Activated naive CD8-positive, alpha-beta T cell treated with anti-CD3 and anti-CD28 coated beads, Interleukin-2, amount 10 ng/mL, durations not matched to agents 7 days and 5 days (primary cell): ENCODE results near the gene TNFAIP1. TPM values are rescaled to one million over a fixed set of nuclear protein-coding genes. Genes with fewer than 3 reads are reported as not detected.

ENCODE experiments used
- ATAC-seq: fragments of 150-1000 bp; cut with Tn5 transposase; one replicate; pipeline ENCODE4 v1.10.0; 2021; ENCODE audit warnings: low read depth, moderate library complexity
- POLR2A ChIA-PET: fragments of 350-600 bp; sonication (Branson Sonifier 250); formaldehyde crosslinking; loops from one replicate; lab custom pipeline; 2021; ENCODE audit warnings: antibody characterized with exemption; lab: Charles Lee
- DNase-seq: peaks from one replicate; pipeline ENCODE4 v3.0.0; 2021
- H3K27ac Mint-ChIP-seq: one replicate; pipeline ENCODE4 v1.8.0; 2022; ENCODE audit warnings: mild to moderate bottlenecking, mixed read lengths
- H3K27me3 Mint-ChIP-seq: one replicate; pipeline ENCODE4 v1.8.0; 2022; ENCODE audit warnings: mild to moderate bottlenecking, moderate library complexity, mixed read lengths
- H3K36me3 Mint-ChIP-seq: one replicate; pipeline ENCODE4 v1.8.0; 2021; ENCODE audit warnings: mild to moderate bottlenecking, mixed read lengths
- H3K4me1 Mint-ChIP-seq: one replicate; pipeline ENCODE4 v1.8.0; 2021; ENCODE audit warnings: mixed read lengths
- H3K4me3 Mint-ChIP-seq: one replicate; pipeline ENCODE4 v1.8.0; 2022; ENCODE audit warnings: mild to moderate bottlenecking, moderate library complexity, mixed read lengths
- H3K9me3 Mint-ChIP-seq: one replicate; pipeline ENCODE4 v1.8.0; 2021; ENCODE audit warnings: mixed read lengths
- total RNA-seq, 2 experiments: library from RNA; stranded (reverse); gene quantifications; one replicate each; pipeline ENCODE4 v1.2.3, GENCODE V29; 2021

TNFAIP1 gene
- total RNA-seq, 2 experiments from 2014 or later = 18.7 to 20.3 TPM

- Mint-ChIP-seq H3K9me3 (no peaks in the 10 kb centered on the region), H3K27me3 (peaks cover 2% of the 10 kb centered on the region), H3K4me3 (peak overlapping the region; percentile 84), H3K4me1 (peaks cover 30% of the 10 kb centered on the region), H3K27ac (peak overlapping the region; percentile 12), H3K36me3 (peaks cover 3% of the 10 kb centered on the region)
- DNase-seq = no peak
- POLR2A ChIA-PET = interaction anchor here (1.8 to 3.6 kb wide), 3 partner anchors 18 to 276 kb away, joined by 5 to 24 read pairs (median 19); partner anchors contain the start of genes IFT20, POLDIP2 and TNFAIP1
- ATAC-seq = no peak
Measured at GRCh38 chr17:28317099-28317965, 18.2 kb upstream of the TNFAIP1 start.

- POLR2A ChIA-PET = interaction anchor here (0.7 to 3.6 kb wide), 5 partner anchors 14 to 277 kb away, joined by 3 to 24 read pairs (median 5); partner anchors contain the start of genes IFT20, POLDIP2 and TNFAIP1
- no peak for DNase-seq
- Mint-ChIP-seq H3K36me3 (peaks cover 3% of the 10 kb centered on the region), H3K4me3 (peak overlapping the region; percentile 84), H3K27ac (peak overlapping the region; percentile 86), H3K4me1 (peaks cover 32% of the 10 kb centered on the region), H3K27me3 (no peaks in the 10 kb centered on the region), H3K9me3 (no peaks in the 10 kb centered on the region)
- no peak for ATAC-seq
Measured at GRCh38 chr17:28317966-28318758, 17.4 kb upstream of the TNFAIP1 start.

GRCh38 chr17:28318759-28319597 lies 16.6 kb upstream of the TNFAIP1 start, which contains the start of gene TMEM97:
Gene TMEM97 (plus strand): TSS chr17:28319200. CDS start chr17:28319240, 40 bp downstream.
- DNase-seq (peak; percentile 95), ATAC-seq (peak; percentile 99)
- Mint-ChIP-seq H3K9me3 (no peaks in the 10 kb centered on the region), H3K36me3 (peaks cover 3% of the 10 kb centered on the region), H3K4me1 (peaks cover 32% of the 10 kb centered on the region), H3K27ac (peak within 1 kb of the TSS; percentile 86), H3K4me3 (peak within 1 kb of the TSS; percentile 84), H3K27me3 (no peaks in the 10 kb centered on the region)
- POLR2A ChIA-PET = interaction anchor here (0.7 to 3.6 kb wide), 4 partner anchors 14 to 278 kb away, joined by 3 to 24 read pairs (median 12); partner anchors contain the start of genes IFT20, POLDIP2 and TNFAIP1

- POLR2A ChIA-PET = interaction anchor here (3.3 to 3.6 kb wide), 2 partner anchors 16 to 38 kb away, joined by 19 to 24 read pairs; partner anchors contain the start of genes IFT20, POLDIP2 and TNFAIP1
- Mint-ChIP-seq H3K4me3 (peak overlapping the region; percentile 84), H3K27ac (peak overlapping the region; percentile 86), H3K27me3 (no peaks in the 10 kb centered on the region), H3K4me1 (peaks cover 32% of the 10 kb centered on the region), H3K36me3 (peaks cover 3% of the 10 kb centered on the region), H3K9me3 (no peaks in the 10 kb centered on the region)
- ATAC-seq (no peak), DNase-seq (no peak)
Measured at GRCh38 chr17:28319598-28319935, 16.0 kb upstream of the TNFAIP1 start.

- peaks cover 32% of the 10 kb centered on the region for H3K4me1 Mint-ChIP-seq
- no peaks in the 10 kb centered on the region for H3K27me3 Mint-ChIP-seq
- H3K27ac Mint-ChIP-seq = peak overlapping the region; percentile 47
- DNase-seq (no peak), ATAC-seq (no peak)
- POLR2A ChIA-PET = interaction anchor here (1.5 to 3.6 kb wide), 3 partner anchors 11 to 37 kb away, joined by 3 to 24 read pairs (median 19); partner anchors contain the start of genes IFT20, POLDIP2 and TNFAIP1
- H3K4me3 Mint-ChIP-seq = peak overlapping the region; percentile 84
- no peaks in the 10 kb centered on the region for H3K9me3 Mint-ChIP-seq
- peaks cover 3% of the 10 kb centered on the region for H3K36me3 Mint-ChIP-seq
Measured at GRCh38 chr17:28320215-28321061, 15.1 kb upstream of the TNFAIP1 start.

- H3K27ac Mint-ChIP-seq = no peak overlapping the region
- no peak for DNase-seq
- no peak overlapping the region for H3K4me3 Mint-ChIP-seq
- peaks cover 19% of the 10 kb centered on the region for H3K4me1 Mint-ChIP-seq
- POLR2A ChIA-PET = no interaction called here
- H3K36me3 Mint-ChIP-seq = peaks cover 4% of the 10 kb centered on the region
- ATAC-seq = no peak
- H3K9me3 Mint-ChIP-seq = no peaks in the 10 kb centered on the region
- H3K27me3 Mint-ChIP-seq = no peaks in the 10 kb centered on the region
Measured at GRCh38 chr17:28324267-28324745, 11.3 kb upstream of the TNFAIP1 start.

GRCh38 chr17:28324781-28325180 lies 10.8 kb upstream of the TNFAIP1 start:
- Mint-ChIP-seq H3K4me1 (peaks cover 19% of the 10 kb centered on the region), H3K27me3 (no peaks in the 10 kb centered on the region), H3K27ac (no peak overlapping the region), H3K4me3 (no peak overlapping the region), H3K9me3 (no peaks in the 10 kb centered on the region), H3K36me3 (peaks cover 4% of the 10 kb centered on the region)
- DNase-seq = no peak
- no peak for ATAC-seq
- POLR2A ChIA-PET = no interaction called here

GRCh38 chr17:28325211-28325610 lies 10.3 kb upstream of the TNFAIP1 start:
- H3K27me3 Mint-ChIP-seq = no peaks in the 10 kb centered on the region
- POLR2A ChIA-PET = interaction anchor here (1.1 kb wide), 1 partner anchor 10 kb away, joined by 5 read pairs; the partner anchor contains the start of genes IFT20 and TNFAIP1
- no peak overlapping the region for H3K27ac Mint-ChIP-seq
- H3K9me3 Mint-ChIP-seq = no peaks in the 10 kb centered on the region
- H3K4me3 Mint-ChIP-seq = no peak overlapping the region
- no peak for ATAC-seq
- no peak for DNase-seq
- H3K4me1 Mint-ChIP-seq = peaks cover 14% of the 10 kb centered on the region
- peaks cover 4% of the 10 kb centered on the region for H3K36me3 Mint-ChIP-seq

GRCh38 chr17:28326114-28326513 lies 9.4 kb upstream of the TNFAIP1 start:
- Mint-ChIP-seq H3K9me3 (no peaks in the 10 kb centered on the region), H3K4me1 (peaks cover 8% of the 10 kb centered on the region), H3K36me3 (peaks cover 1% of the 10 kb centered on the region), H3K4me3 (no peak overlapping the region), H3K27ac (no peak overlapping the region), H3K27me3 (no peaks in the 10 kb centered on the region)
- POLR2A ChIA-PET = interaction anchor here (1.1 kb wide), 1 partner anchor 10 kb away, joined by 5 read pairs; the partner anchor contains the start of genes IFT20 and TNFAIP1
- no peak for ATAC-seq
- no peak for DNase-seq

- Mint-ChIP-seq H3K27ac (no peak overlapping the region), H3K4me3 (no peak overlapping the region)
- ATAC-seq = no peak
Measured at GRCh38 chr17:28327031-28327607, 8.4 kb upstream of the TNFAIP1 start.

GRCh38 chr17:28327709-28328108 lies 7.9 kb upstream of the TNFAIP1 start:
- Mint-ChIP-seq H3K27me3 (no peaks in the 10 kb centered on the region), H3K4me3 (no peak overlapping the region), H3K9me3 (no peaks in the 10 kb centered on the region), H3K4me1 (peaks cover 4% of the 10 kb centered on the region), H3K27ac (no peak overlapping the region), H3K36me3 (peaks cover 1% of the 10 kb centered on the region)
- DNase-seq (no peak), ATAC-seq (no peak)
- POLR2A ChIA-PET = no interaction called here

More at GRCh38 chr17:28327031-28327607, 8.4 kb upstream of the TNFAIP1 start:
- DNase-seq = no peak
- no peaks in the 10 kb centered on the region for H3K27me3 Mint-ChIP-seq
- POLR2A ChIA-PET = no interaction called here
- H3K4me1 Mint-ChIP-seq = peaks cover 2% of the 10 kb centered on the region
- H3K9me3 Mint-ChIP-seq = no peaks in the 10 kb centered on the region
- H3K36me3 Mint-ChIP-seq = peaks cover 1% of the 10 kb centered on the region
